H1 (cell line): ENCODE measurements around the gene PLXND1. TPM values are rescaled to one million over a fixed set of nuclear protein-coding genes. Genes with fewer than 3 reads are reported as not detected.

Experiments
- CTCF ChIA-PET: fragments of 300-600 bp; sonication (Branson Sonifier 250); formaldehyde crosslinking; loops from one replicate; lab custom pipeline; 2021; ENCODE audit not compliant: partially characterized antibody; lab: Charles Lee
- POLR2A ChIA-PET: fragments of 300-600 bp; sonication (Branson Sonifier 250); formaldehyde crosslinking; loops from one replicate; lab custom pipeline; 2021; ENCODE audit warnings: inconsistent platforms; ENCODE audit not compliant: partially characterized antibody; lab: Charles Lee
- DNase-seq, 2 experiments: peaks; one replicate each; pipeline versions ENCODE4 v3.0.0 to v3.0.0-alpha.2; 2010 to 2022; ENCODE audit warnings: low spot score in 2 of 2, low read depth in 1 of 2, mixed read lengths in 1 of 2
- FAIRE-seq: peaks from 2 replicates; lab custom pipeline; 2011; peaks lifted over from hg19 to GRCh38; lab: Jason Lieb, UNC
- H2AFZ ChIP-seq: 2 replicates; pipeline ENCODE4 v1.8.1; 2012; ENCODE audit warnings: low read length, inconsistent platforms
- H2AK5ac ChIP-seq: 2 replicates; pipeline ENCODE4 v1.6.1; 2013; ENCODE audit warnings: low read depth, low read length
- H2BK120ac ChIP-seq: replicated peaks from 2 replicates; pipeline ENCODE3; 2013; ENCODE audit warnings: low read depth, low read length, inconsistent platforms
- H2BK12ac ChIP-seq: 2 replicates; pipeline ENCODE4 v1.6.1; 2013; ENCODE audit warnings: low read depth, low read length
- H2BK15ac ChIP-seq: 2 replicates; pipeline ENCODE4 v1.6.1; 2013; ENCODE audit warnings: low read length
- H2BK20ac ChIP-seq: 2 replicates; pipeline ENCODE4 v1.6.1; 2013; ENCODE audit warnings: low read length
- H2BK5ac ChIP-seq: 2 replicates; pipeline ENCODE4 v1.6.1; 2013; ENCODE audit warnings: low read depth, low read length
- H3K14ac ChIP-seq: 2 replicates; pipeline ENCODE4 v1.6.1; 2013; ENCODE audit warnings: inconsistent platforms; ENCODE audit not compliant: insufficient read length
- H3K18ac ChIP-seq: 2 replicates; pipeline ENCODE4 v1.6.1; 2013; ENCODE audit warnings: low read length; ENCODE audit errors: extremely low read depth
- H3K23ac ChIP-seq: 2 replicates; pipeline ENCODE4 v1.6.1; 2013; ENCODE audit warnings: inconsistent platforms; ENCODE audit not compliant: insufficient read length
- H3K23me2 ChIP-seq: 2 replicates; pipeline ENCODE4 v1.6.1; 2013; ENCODE audit warnings: low read depth, low read length
- H3K27ac ChIP-seq: 2 replicates; pipeline ENCODE4 v1.6.1; 2011; ENCODE audit warnings: low read depth, low read length, inconsistent platforms
- H3K27me3 ChIP-seq, 4 experiments: replicated peaks in 1 of 4; 1 replicate in 1 of 4; 2 replicates in 3 of 4; pipeline versions ENCODE4 v1.6.1 to v1.8.1; 2011 to 2013; ENCODE audit warnings: low read length in 3 of 4, mild to moderate bottlenecking in 3 of 4, inconsistent platforms in 2 of 4, mixed read lengths in 2 of 4, moderate library complexity in 1 of 4; ENCODE audit not compliant: control insufficient read depth in 3 of 4, insufficient read depth in 3 of 4; ENCODE audit errors: extremely low read depth in 1 of 4
- H3K36me3 ChIP-seq, 4 experiments: 2 replicates each; pipeline versions ENCODE4 v1.6.1 to v1.8.1; 2011 to 2013; ENCODE audit warnings: mild to moderate bottlenecking in 4 of 4, low read length in 3 of 4, moderate library complexity in 2 of 4, control low read depth in 1 of 4, inconsistent platforms in 1 of 4; ENCODE audit not compliant: insufficient read depth in 4 of 4, control insufficient read depth in 2 of 4
- H3K4ac ChIP-seq: replicated peaks from 2 replicates; pipeline ENCODE3; 2013; ENCODE audit warnings: low read length, low read depth, mixed read lengths, inconsistent platforms; ENCODE audit not compliant: insufficient read length
- H3K4me1 ChIP-seq, 4 experiments: replicated peaks in 1 of 4; 1 replicate in 1 of 4; 2 replicates in 3 of 4; pipeline versions ENCODE4 v1.6.1 to v1.8.1; 2011 to 2013; ENCODE audit warnings: low read length in 3 of 4, inconsistent platforms in 2 of 4, mixed read lengths in 1 of 4; ENCODE audit not compliant: insufficient read depth in 4 of 4, control insufficient read depth in 3 of 4
- H3K4me2 ChIP-seq, 2 experiments: 2 replicates each; pipeline versions ENCODE4 v1.6.1 to v1.8.1; 2011 to 2013; ENCODE audit warnings: low read depth in 2 of 2, low read length in 2 of 2, control low read depth in 1 of 2, inconsistent platforms in 1 of 2, mild to moderate bottlenecking in 1 of 2; ENCODE audit not compliant: insufficient read depth in 1 of 2
- H3K4me3 ChIP-seq, 4 experiments: fragments of 200-600, 300-600 bp in 1 of 4; sonication (generic), shearing (Covaris generic), sonication (Bioruptor Twin) in 1 of 4; 2 replicates each; pipeline versions ENCODE4 v1.5.1 to v1.8.1; 2011 to 2016; ENCODE audit warnings: low read length in 4 of 4, low read depth in 3 of 4, control low read depth in 2 of 4, inconsistent platforms in 2 of 4, mild to moderate bottlenecking in 2 of 4, mixed read lengths in 1 of 4, moderate library complexity in 1 of 4; ENCODE audit not compliant: insufficient read depth in 2 of 4; ENCODE audit errors: extremely low read depth in 1 of 4
- H3K56ac ChIP-seq: replicated peaks from 2 replicates; pipeline ENCODE3; 2013; ENCODE audit warnings: low read depth, mild to moderate bottlenecking, mixed read lengths, low read length, inconsistent platforms; ENCODE audit not compliant: insufficient read length
- H3K79me1 ChIP-seq: 2 replicates; pipeline ENCODE4 v1.6.1; 2013; ENCODE audit warnings: low read depth, low read length, control low read depth
- H3K79me2 ChIP-seq, 2 experiments: 2 replicates each; pipeline versions ENCODE4 v1.6.1 to v1.8.1; 2012 to 2013; ENCODE audit warnings: low read length in 2 of 2, mild to moderate bottlenecking in 2 of 2, inconsistent platforms in 1 of 2; ENCODE audit not compliant: insufficient read depth in 2 of 2, control insufficient read depth in 1 of 2
- H3K9ac ChIP-seq, 4 experiments: replicated peaks in 1 of 4; 1 replicate in 1 of 4; 2 replicates in 3 of 4; pipeline versions ENCODE4 v1.6.1 to v1.8.1; 2011 to 2013; ENCODE audit warnings: low read depth in 3 of 4, low read length in 3 of 4, control low read depth in 2 of 4, mild to moderate bottlenecking in 2 of 4, moderate library complexity in 2 of 4, inconsistent platforms in 1 of 4; ENCODE audit errors: extremely low read depth in 1 of 4
- H3K9me3 ChIP-seq, 2 experiments: 2 replicates each; pipeline versions ENCODE4 v1.6.1 to v1.8.1; 2012 to 2013; ENCODE audit warnings: mild to moderate bottlenecking in 2 of 2, moderate library complexity in 2 of 2, control low read depth in 1 of 2, inconsistent platforms in 1 of 2, low read depth in 1 of 2, low read length in 1 of 2, mixed read lengths in 1 of 2; ENCODE audit not compliant: insufficient read depth in 2 of 2
- H4K20me1 ChIP-seq, 2 experiments: replicated peaks in 1 of 2; 2 replicates each; pipeline versions ENCODE3 to v1.8.1; 2011 to 2013; ENCODE audit warnings: inconsistent platforms in 2 of 2, low read length in 2 of 2, mild to moderate bottlenecking in 1 of 2; ENCODE audit not compliant: insufficient read depth in 2 of 2, control insufficient read depth in 1 of 2
- H4K5ac ChIP-seq: 2 replicates; pipeline ENCODE4 v1.6.1; 2013; ENCODE audit warnings: low read length, low read depth, mixed read lengths, inconsistent platforms; ENCODE audit not compliant: insufficient read length
- H4K8ac ChIP-seq: 2 replicates; pipeline ENCODE4 v1.8.0; 2013; ENCODE audit warnings: mild to moderate bottlenecking, moderate library complexity, low read length, inconsistent platforms; ENCODE audit not compliant: insufficient read depth; ENCODE audit errors: extremely low read depth
- H4K91ac ChIP-seq: replicated peaks from 2 replicates; pipeline ENCODE3; 2013; ENCODE audit warnings: low read length, mixed read lengths, inconsistent platforms; ENCODE audit not compliant: insufficient read length
- ASH2L ChIP-seq: fragments of 200-600, 300-600 bp; sonication (generic); IDR thresholded peaks from one replicate; pipeline ENCODE4 v1.7.1; 2017; ENCODE audit warnings: low read length
- BACH1 ChIP-seq: IDR thresholded peaks from 2 replicates; pipeline ENCODE4 v1.6.1; 2012; ENCODE audit warnings: low read length, improper control_type of control experiment
- EP300 ChIP-seq, 2 experiments: IDR thresholded peaks; 1 replicate in 1 of 2; 2 replicates in 1 of 2; pipeline ENCODE4 v1.6.1; 2011 to 2012; ENCODE audit warnings: low read depth in 2 of 2, low read length in 2 of 2, mild to moderate bottlenecking in 2 of 2, borderline replicate concordance in 1 of 2, inconsistent platforms in 1 of 2, moderate library complexity in 1 of 2
- HDAC6 ChIP-seq: IDR thresholded peaks from one replicate; pipeline ENCODE4 v1.7.1; 2012; ENCODE audit warnings: low read depth, mild to moderate bottlenecking, inconsistent platforms, low read length, moderate library complexity
- RAD21 ChIP-seq, 2 experiments: IDR thresholded peaks in 1 of 2; conservative IDR thresholded peaks in 1 of 2; 2 replicates each; pipeline ENCODE4 v1.6.1; 2011; ENCODE audit warnings: low read depth in 2 of 2, low read length in 2 of 2, improper control_type of control experiment in 1 of 2, inconsistent platforms in 1 of 2, mild to moderate bottlenecking in 1 of 2, moderate library complexity in 1 of 2
- SIN3A ChIP-seq, 2 experiments: IDR thresholded peaks in 1 of 2; conservative IDR thresholded peaks in 1 of 2; 2 replicates each; pipeline ENCODE4 v1.6.1; 2011 to 2012; ENCODE audit warnings: low read length in 2 of 2, improper control_type of control experiment in 1 of 2, low read depth in 1 of 2, mild to moderate bottlenecking in 1 of 2
- SRF ChIP-seq: IDR thresholded peaks from 2 replicates; pipeline ENCODE4 v1.6.1; 2011; ENCODE audit warnings: mild to moderate bottlenecking, low read depth, low read length, moderate library complexity
- TCF12 ChIP-seq: IDR thresholded peaks from 2 replicates; pipeline ENCODE4 v1.6.1; 2011; ENCODE audit warnings: low read depth, mild to moderate bottlenecking, low read length
- WGBS, 2 experiments: shearing (Covaris generic) in 1 of 2; methylation state at CpG; one replicate each; pipeline versions ENCODE4 v1.1.6 to v1.1.7; 2013 to 2015; ENCODE audit warnings: low lambda C conversion rate in 2 of 2, mixed read lengths in 2 of 2, inconsistent platforms in 1 of 2, low coverage in 1 of 2, missing lambda C conversion rate in 1 of 2; ENCODE audit not compliant: insufficient replicate concordance in 2 of 2, insufficient coverage in 1 of 2, insufficient read length in 1 of 2; ENCODE audit errors: extremely low coverage in 1 of 2, missing lambda C conversion rate in 1 of 2; 5-methylcytosine and 5-hydroxymethylcytosine counted together
- polyA plus RNA-seq, 7 experiments: library from polyadenylated mRNA; depleted of rRNA in 3 of 7; stranded (reverse) in 5 of 7; unstranded in 2 of 7; fragments of >200 nt in 5 of 7; fragments of 200-250 nt in 2 of 7; gene quantifications; 1 replicate in 5 of 7; 2 replicates in 1 of 7; 4 replicates in 1 of 7; pipeline versions ENCODE4 v1.2.1 to v1.2.3, GENCODE V29; 2011 to 2013; ENCODE audit warnings: missing spikeins in 2 of 7, mixed read lengths in 2 of 7
- total RNA-seq: library from RNA; stranded (reverse); fragmentation: NEBNext Ultra II Directional; extraction: Animal tissue kit (Norgen Biotek cat#: 25700); gene quantifications from 2 replicates; pipeline ENCODE4 v1.2.1, GENCODE V29; 2021

Gene PLXND1
- total and polyA plus RNA-seq, 2 of the 8 experiments (the other 6 are each of a cell fraction or from before 2014, with no cell fraction given), result 17.7 to 66.4 TPM

DNA sequence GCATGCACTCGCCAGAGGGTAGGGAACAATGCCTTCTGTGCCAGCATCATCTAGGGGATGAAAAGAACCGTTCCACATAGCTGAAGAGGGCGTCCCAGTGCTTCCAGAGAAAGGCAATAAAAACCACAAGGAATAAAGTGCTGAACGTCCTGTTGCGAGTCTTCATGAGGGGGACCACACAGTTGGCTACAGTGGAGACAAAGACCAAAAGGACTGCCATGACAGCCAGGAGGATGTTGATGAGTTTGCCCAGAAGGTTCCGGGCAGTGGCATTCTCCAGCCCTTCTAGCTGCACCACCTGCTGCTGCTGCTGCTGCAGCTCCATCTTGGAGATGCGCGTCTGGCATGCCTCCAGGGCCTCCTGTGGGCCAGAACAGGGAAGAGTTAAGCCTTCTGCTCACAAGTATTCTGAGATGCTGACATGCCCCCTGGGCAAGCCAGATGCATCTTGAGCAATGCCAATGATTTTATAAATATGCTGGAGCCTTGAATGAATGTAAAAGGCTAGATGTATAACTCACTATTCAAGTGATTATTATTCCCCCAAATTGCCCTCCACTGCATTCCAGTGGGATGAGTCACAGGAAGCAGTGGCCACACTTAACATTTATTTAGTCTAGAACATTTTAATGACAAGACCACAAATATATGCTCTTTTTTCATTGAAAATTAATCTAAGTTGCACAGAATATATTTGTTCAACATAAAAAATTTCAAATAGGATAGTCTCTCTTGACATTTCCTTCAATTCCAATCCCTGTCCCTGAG is 45.1 kb upstream of the PLXND1 start:
- Histone ChIP-seq H3K36me3 (peaks cover 0 to 7% (median 2%) of the 10 kb centered on the region in 4 experiments; a peak in 2 of 8 replicates), H3K23me2 (no peaks in the 10 kb centered on the region), H3K4ac (no peak overlapping the region), H2BK12ac (peak overlapping the region; percentile 78), H4K91ac (no peak overlapping the region), H3K9me3 (no peaks in the 10 kb centered on the region), H2BK5ac (peak overlapping the region; percentile 29; the same call in 1 of the 2 replicates), H2BK120ac (no peak overlapping the region), H2AFZ (no peak overlapping the region), H3K18ac (no peak overlapping the region), H3K23ac (no peak overlapping the region), H3K4me1 (peaks cover 0 to 4% (median 2%) of the 10 kb centered on the region in 4 experiments; a peak in 3 of 7 replicates), H3K56ac (no peak overlapping the region), H3K9ac (no peak overlapping the region), H2BK15ac (no peak overlapping the region), H4K5ac (no peak overlapping the region), H3K79me1 (no peaks in the 10 kb centered on the region), H2AK5ac (no peak overlapping the region; the same call in 1 of the 2 replicates), H2BK20ac (0 out of 2 replicates have a peak overlapping the region, but pooled peaks have one; percentile 40), H3K4me2 (no peak overlapping the region), H3K27me3 (no peaks in the 10 kb centered on the region), H4K20me1 (no peaks in the 10 kb centered on the region), H4K8ac (no peak overlapping the region), H3K4me3 (no peak overlapping the region), H3K14ac (no peak overlapping the region), H3K79me2 (no peaks in the 10 kb centered on the region), H3K27ac (no peak overlapping the region)
- no peak for DNase-seq
- WGBS, 2 experiments, result 75% methylated on average over 8 of the region's 8 CpGs; no CpG with 5 or more reads in 1 of the 2 experiments
- POLR2A ChIA-PET, result no interaction called here
- CTCF ChIA-PET, result interaction anchor here (0.6 to 1.2 kb wide), 10 partner anchors 13 to 180 kb away, joined by 3 to 10 read pairs (median 4); no protein-coding TSS in a partner anchor
- no peak for FAIRE-seq
- TF ChIP-seq HDAC6, result no peak
- TF ChIP-seq TCF12, result no peak
- TF ChIP-seq EP300 (IDR thresholded peaks at IDR 0.05; ENCODE audit: borderline replicate concordance in 1 of 2, low read depth in 2 of 2, low read length in 2 of 2), result no peak
- TF ChIP-seq RAD21 (IDR thresholded peaks at IDR 0.05 in 1 of 2, conservative IDR thresholded peaks at IDR 0.05 in 1 of 2; ENCODE audit: low read depth in 2 of 2, low read length in 2 of 2), result no peak; a peak in 2 of 4 replicates
- TF ChIP-seq BACH1, result no peak
- no peak for TF ChIP-seq ASH2L
- no peak; the same call in 1 of the 2 replicates for TF ChIP-seq SRF
- TF ChIP-seq SIN3A (conservative IDR thresholded peaks at IDR 0.05 in 1 of 2, IDR thresholded peaks at IDR 0.05 in 1 of 2; ENCODE audit: low read depth in 1 of 2, low read length in 2 of 2), result no peak
